Trophoblast cell (in vitro differentiated cells and primary cell): ENCODE results near the gene KRTAP10-9.

Source experiments
- DNase-seq, 2 donors: peaks; one replicate each; pipeline ENCODE4 v3.0.0-alpha.2; 2016
- H2AFZ ChIP-seq: 2 replicates; pipeline ENCODE4 v1.6.1; 2013; ENCODE audit warnings: low read length, moderate library complexity, mild to moderate bottlenecking; ENCODE audit not compliant: insufficient read depth, poor library complexity
- H2AK5ac ChIP-seq: 2 replicates; pipeline ENCODE4 v1.6.1; 2013; ENCODE audit warnings: mild to moderate bottlenecking, low read length
- H2BK120ac ChIP-seq: 2 replicates; pipeline ENCODE4 v1.6.1; 2013; ENCODE audit warnings: low read length, mild to moderate bottlenecking, moderate library complexity; ENCODE audit not compliant: insufficient read depth, poor library complexity
- H2BK12ac ChIP-seq: 2 replicates; pipeline ENCODE4 v1.6.1; 2013; ENCODE audit warnings: mild to moderate bottlenecking, low read length, moderate library complexity
- H2BK5ac ChIP-seq: 2 replicates; pipeline ENCODE4 v1.6.1; 2013; ENCODE audit warnings: low read length, low read depth, moderate library complexity, mild to moderate bottlenecking; ENCODE audit not compliant: poor library complexity
- H3K14ac ChIP-seq: 2 replicates; pipeline ENCODE4 v1.6.1; 2013; ENCODE audit warnings: mild to moderate bottlenecking, low read length
- H3K18ac ChIP-seq: 2 replicates; pipeline ENCODE4 v1.6.1; 2013; ENCODE audit warnings: mild to moderate bottlenecking, low read length
- H3K23ac ChIP-seq: 2 replicates; pipeline ENCODE4 v1.6.1; 2013; ENCODE audit warnings: low read length
- H3K27ac ChIP-seq: 2 replicates; pipeline ENCODE4 v1.5.1; 2013; ENCODE audit warnings: low read depth, mild to moderate bottlenecking, inconsistent platforms, low read length, moderate library complexity
- H3K27me3 ChIP-seq: 2 replicates; pipeline ENCODE4 v1.6.1; 2013; ENCODE audit warnings: inconsistent platforms, mild to moderate bottlenecking, low read length, moderate library complexity; ENCODE audit not compliant: insufficient read depth
- H3K36me3 ChIP-seq, 2 experiments: 1 replicate in 1 of 2; 2 replicates in 1 of 2; pipeline ENCODE4 v1.6.1; 2013; ENCODE audit warnings: low read length in 2 of 2, mild to moderate bottlenecking in 2 of 2, moderate library complexity in 1 of 2; ENCODE audit not compliant: insufficient read depth in 2 of 2, control insufficient read depth in 1 of 2
- H3K4ac ChIP-seq: 2 replicates; pipeline ENCODE4 v1.6.1; 2013; ENCODE audit warnings: low read depth, mild to moderate bottlenecking, low read length, moderate library complexity
- H3K4me1 ChIP-seq, 2 experiments: 1 replicate in 1 of 2; 2 replicates in 1 of 2; pipeline ENCODE4 v1.6.1; 2013; ENCODE audit warnings: low read length in 2 of 2, mild to moderate bottlenecking in 2 of 2, moderate library complexity in 1 of 2; ENCODE audit not compliant: insufficient read depth in 2 of 2, control insufficient read depth in 1 of 2
- H3K4me2 ChIP-seq: 2 replicates; pipeline ENCODE4 v1.6.1; 2013; ENCODE audit warnings: inconsistent platforms, mild to moderate bottlenecking, low read length, moderate library complexity
- H3K4me3 ChIP-seq: 2 replicates; pipeline ENCODE4 v1.5.1; 2013; ENCODE audit warnings: mild to moderate bottlenecking, low read depth, low read length, inconsistent platforms
- H3K79me1 ChIP-seq: one replicate; pipeline ENCODE4 v1.6.1; 2013; ENCODE audit warnings: low read length
- H3K79me2 ChIP-seq: 2 replicates; pipeline ENCODE4 v1.6.1; 2013; ENCODE audit warnings: low read length, mild to moderate bottlenecking; ENCODE audit not compliant: control insufficient read depth, insufficient read depth, poor library complexity
- H3K9ac ChIP-seq: 2 replicates; pipeline ENCODE4 v1.6.1; 2013; ENCODE audit warnings: mild to moderate bottlenecking, low read length
- H3K9me3 ChIP-seq: 2 replicates; pipeline ENCODE4 v1.6.1; 2013; ENCODE audit warnings: low read depth, mild to moderate bottlenecking, control low read depth, inconsistent platforms, low read length; ENCODE audit not compliant: insufficient read depth
- H4K12ac ChIP-seq: 2 replicates; pipeline ENCODE4 v1.6.1; 2013; ENCODE audit warnings: low read depth, mild to moderate bottlenecking, low read length, moderate library complexity
- H4K8ac ChIP-seq: 2 replicates; pipeline ENCODE4 v1.6.1; 2013; ENCODE audit warnings: low read depth, mild to moderate bottlenecking, low read length, moderate library complexity
- H4K91ac ChIP-seq: one replicate; pipeline ENCODE4 v1.6.1; 2013; ENCODE audit warnings: low read depth, mild to moderate bottlenecking, low read length, moderate library complexity
- WGBS: extraction: QIAGEN DNeasy Blood & Tissue Kit; methylation state at CpG from one replicate; pipeline ENCODE4 v1.1.7; 2013; ENCODE audit warnings: missing lambda C conversion rate; ENCODE audit not compliant: insufficient read length, insufficient coverage; ENCODE audit errors: extremely low coverage; 5-methylcytosine and 5-hydroxymethylcytosine counted together

The KRTAP10-9 gene

GRCh38 chr21:44612029-44612486 is 14.8 kb upstream of the KRTAP10-9 start, which contains the start of gene KRTAP10-8:
Gene KRTAP10-8 (plus strand): TSS chr21:44612079. CDS start chr21:44612101, 22 bp downstream.
- Histone ChIP-seq H4K8ac (no peak within 1 kb of the TSS), H3K79me2 (no peaks in the 10 kb centered on the region), H2AK5ac (no peak within 1 kb of the TSS), H3K4ac (no peak within 1 kb of the TSS), H4K12ac (no peak within 1 kb of the TSS), H3K36me3 (no peaks in the 10 kb centered on the region), H3K14ac (no peak within 1 kb of the TSS), H3K9me3 (peaks cover 26% of the 10 kb centered on the region), H2BK120ac (no peak within 1 kb of the TSS), H3K18ac (no peak within 1 kb of the TSS), H3K27me3 (no peaks in the 10 kb centered on the region), H3K27ac (no peak within 1 kb of the TSS), H2BK12ac (no peak within 1 kb of the TSS), H2BK5ac (no peak within 1 kb of the TSS), H2AFZ (no peak within 1 kb of the TSS), H3K4me2 (no peak within 1 kb of the TSS), H3K9ac (no peak within 1 kb of the TSS), H3K79me1 (no peaks in the 10 kb centered on the region), H4K91ac (no peak within 1 kb of the TSS), H3K23ac (no peak within 1 kb of the TSS), H3K4me1 (no peaks in the 10 kb centered on the region), H3K4me3 (peak within 1 kb of the TSS; percentile 49)
- WGBS, result no CpG with 5 or more reads among the region's 8 CpGs
- DNase-seq, result no peak

- Histone ChIP-seq H3K4me3 (peak overlapping the region; percentile 28), H2AFZ (no peak overlapping the region), H2BK120ac (no peak overlapping the region), H2AK5ac (no peak overlapping the region), H3K4me2 (no peak overlapping the region), H3K79me2 (no peaks in the 10 kb centered on the region), H3K9me3 (peaks cover 26% of the 10 kb centered on the region), H2BK5ac (no peak overlapping the region), H4K12ac (no peak overlapping the region), H3K4me1 (no peaks in the 10 kb centered on the region), H3K79me1 (no peaks in the 10 kb centered on the region), H4K91ac (no peak overlapping the region), H3K23ac (no peak overlapping the region), H3K14ac (no peak overlapping the region), H3K4ac (no peak overlapping the region), H3K18ac (no peak overlapping the region), H3K27ac (no peak overlapping the region), H3K36me3 (no peaks in the 10 kb centered on the region), H2BK12ac (no peak overlapping the region), H4K8ac (no peak overlapping the region), H3K9ac (no peak overlapping the region), H3K27me3 (no peaks in the 10 kb centered on the region)
- no CpG with 5 or more reads among the region's 13 CpGs for WGBS
- DNase-seq, result no peak
These were observed 14.1 kb upstream of the KRTAP10-9 start for GRCh38 chr21:44612669-44613229.

- H3K79me2 ChIP-seq, result no peaks in the 10 kb centered on the region
- H3K27ac ChIP-seq, result no peak overlapping the region
- H4K8ac ChIP-seq, result no peak overlapping the region
- H4K91ac ChIP-seq, result no peak overlapping the region
- H3K14ac ChIP-seq, result no peak overlapping the region
- H3K36me3 ChIP-seq, result no peaks in the 10 kb centered on the region
- no peak overlapping the region for H3K18ac ChIP-seq
- no peak overlapping the region for H4K12ac ChIP-seq
- H3K23ac ChIP-seq, result no peak overlapping the region
- H2AFZ ChIP-seq, result no peak overlapping the region
- no peak overlapping the region for H2AK5ac ChIP-seq
- H3K4ac ChIP-seq, result no peak overlapping the region
- no peak overlapping the region for H3K9ac ChIP-seq
- no peak overlapping the region for H2BK12ac ChIP-seq
- H3K9me3 ChIP-seq, result peaks cover 26% of the 10 kb centered on the region
- no peak overlapping the region for H3K4me2 ChIP-seq
- H2BK5ac ChIP-seq, result no peak overlapping the region
- no peak for DNase-seq
- no peaks in the 10 kb centered on the region for H3K27me3 ChIP-seq
- H3K79me1 ChIP-seq, result no peaks in the 10 kb centered on the region
- H3K4me1 ChIP-seq, result no peaks in the 10 kb centered on the region
- H3K4me3 ChIP-seq, result no peak overlapping the region
- no CpG with 5 or more reads among the region's 26 CpGs for WGBS
- no peak overlapping the region for H2BK120ac ChIP-seq
These were observed 13.3 kb upstream of the KRTAP10-9 start for GRCh38 chr21:44613386-44614155.

- Histone ChIP-seq H3K36me3 (no peaks in the 10 kb centered on the region), H3K4ac (no peak overlapping the region), H2AFZ (no peak overlapping the region), H3K23ac (no peak overlapping the region), H3K4me3 (no peak overlapping the region), H3K4me1 (no peaks in the 10 kb centered on the region), H3K27me3 (no peaks in the 10 kb centered on the region), H3K18ac (no peak overlapping the region), H2BK5ac (no peak overlapping the region), H3K79me1 (no peaks in the 10 kb centered on the region), H3K9me3 (peaks cover 28% of the 10 kb centered on the region), H3K27ac (no peak overlapping the region), H2AK5ac (no peak overlapping the region), H4K91ac (no peak overlapping the region), H3K9ac (no peak overlapping the region), H4K8ac (no peak overlapping the region), H3K79me2 (no peaks in the 10 kb centered on the region), H2BK12ac (no peak overlapping the region), H2BK120ac (no peak overlapping the region), H4K12ac (no peak overlapping the region), H3K14ac (no peak overlapping the region), H3K4me2 (no peak overlapping the region)
- no CpG with 5 or more reads among the region's 20 CpGs for WGBS
- no peak for DNase-seq
These were observed 12.7 kb upstream of the KRTAP10-9 start for GRCh38 chr21:44614161-44614631.
